ENCODE results near the gene FAM53B. TPM values are rescaled to one million over a fixed set of nuclear protein-coding genes. Genes with fewer than 3 reads are reported as not detected.

FAM53B gene
- total RNA-seq, 4 donors from 2014 or later = 140 to 253 (median 192) TPM

DNA sequence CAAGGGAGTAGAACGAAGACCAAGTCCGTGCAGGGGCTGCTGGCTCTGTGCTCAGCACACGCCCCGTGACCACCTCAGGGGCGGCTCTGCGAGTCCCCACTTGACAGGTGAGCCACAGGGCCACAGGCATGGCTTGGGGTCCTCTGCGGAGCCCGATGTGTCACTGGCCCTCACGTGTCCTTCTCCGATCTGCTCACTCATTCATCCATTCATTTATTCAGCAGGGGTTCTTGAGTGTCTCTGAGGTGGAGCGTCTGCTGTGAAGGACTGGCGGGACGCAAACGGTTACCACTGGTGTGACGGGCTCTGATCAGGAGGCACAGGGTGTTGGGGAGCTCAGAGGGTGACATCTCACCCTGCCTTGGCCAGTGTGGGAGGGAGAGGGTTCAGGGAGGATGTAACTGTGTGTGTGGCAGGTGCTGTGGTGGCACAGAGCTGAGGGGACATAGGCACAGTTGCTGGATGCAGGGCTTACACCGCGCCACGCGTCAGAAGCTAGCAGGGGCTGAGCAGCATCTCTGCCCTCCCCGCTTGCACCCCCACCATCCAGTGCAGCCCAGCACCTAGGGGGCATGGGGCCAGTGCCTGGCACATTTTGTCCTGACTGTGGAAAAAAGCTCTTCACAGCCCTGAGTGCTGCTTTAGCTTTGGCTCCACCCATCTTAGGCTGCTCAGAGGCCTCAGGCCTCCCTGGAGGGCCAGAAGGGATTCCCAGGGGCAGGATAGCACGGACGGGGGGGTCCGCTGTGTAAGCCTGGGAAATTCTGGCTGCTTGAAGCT lies 165.8 kb downstream of the FAM53B start:
- H3K9me3 ChIP-seq = no peaks in the 10 kb centered on the region
- no peak for DNase-seq
- in situ Hi-C loops (cut with MboI; ENCODE audit: low sequenced_read_pairs in 4 of 4) = no loop called here
- no peak overlapping the region for H3K27ac ChIP-seq
- H3K27me3 ChIP-seq = no peaks in the 10 kb centered on the region
- no peaks in the 10 kb centered on the region for H3K4me1 ChIP-seq
- intact Hi-C loops (cut with DNase I; ENCODE audit: low total_unique reads) = no loop called here
- TF ChIP-seq POLR2A (IDR thresholded peaks at IDR 0.05) = no peak
- TF ChIP-seq, protein P1, sequence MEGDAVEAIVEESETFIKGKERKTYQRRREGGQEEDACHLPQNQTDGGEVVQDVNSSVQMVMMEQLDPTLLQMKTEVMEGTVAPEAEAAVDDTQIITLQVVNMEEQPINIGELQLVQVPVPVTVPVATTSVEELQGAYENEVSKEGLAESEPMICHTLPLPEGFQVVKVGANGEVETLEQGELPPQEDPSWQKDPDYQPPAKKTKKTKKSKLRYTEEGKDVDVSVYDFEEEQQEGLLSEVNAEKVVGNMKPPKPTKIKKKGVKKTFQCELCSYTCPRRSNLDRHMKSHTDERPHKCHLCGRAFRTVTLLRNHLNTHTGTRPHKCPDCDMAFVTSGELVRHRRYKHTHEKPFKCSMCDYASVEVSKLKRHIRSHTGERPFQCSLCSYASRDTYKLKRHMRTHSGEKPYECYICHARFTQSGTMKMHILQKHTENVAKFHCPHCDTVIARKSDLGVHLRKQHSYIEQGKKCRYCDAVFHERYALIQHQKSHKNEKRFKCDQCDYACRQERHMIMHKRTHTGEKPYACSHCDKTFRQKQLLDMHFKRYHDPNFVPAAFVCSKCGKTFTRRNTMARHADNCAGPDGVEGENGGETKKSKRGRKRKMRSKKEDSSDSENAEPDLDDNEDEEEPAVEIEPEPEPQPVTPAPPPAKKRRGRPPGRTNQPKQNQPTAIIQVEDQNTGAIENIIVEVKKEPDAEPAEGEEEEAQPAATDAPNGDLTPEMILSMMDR (IDR thresholded peaks at IDR 0.05 in 4 of 5, conservative IDR thresholded peaks at IDR 0.05 in 1 of 5) = no peak
- ATAC-seq = no peak
- no peaks in the 10 kb centered on the region for H3K36me3 ChIP-seq
- no peak overlapping the region for H3K4me3 ChIP-seq

GRCh38 chr10:124577651-124578050 lies 166.5 kb downstream of the FAM53B start:
- no peaks in the 10 kb centered on the region for H3K9me3 ChIP-seq
- ATAC-seq (no peak), DNase-seq (no peak)
- no peak for TF ChIP-seq POLR2A (IDR thresholded peaks at IDR 0.05)
- TF ChIP-seq, protein P1 (IDR thresholded peaks at IDR 0.05 in 4 of 5, conservative IDR thresholded peaks at IDR 0.05 in 1 of 5) = no peak
- H3K4me1 ChIP-seq = no peaks in the 10 kb centered on the region
- H3K4me3 ChIP-seq = no peak overlapping the region
- intact Hi-C loops (cut with DNase I; ENCODE audit: low total_unique reads) (no loop called here), in situ Hi-C loops (cut with MboI; ENCODE audit: low sequenced_read_pairs in 4 of 4) (no loop called here)
- no peak overlapping the region for H3K27ac ChIP-seq
- H3K27me3 ChIP-seq = no peaks in the 10 kb centered on the region
- H3K36me3 ChIP-seq = no peaks in the 10 kb centered on the region

DNA sequence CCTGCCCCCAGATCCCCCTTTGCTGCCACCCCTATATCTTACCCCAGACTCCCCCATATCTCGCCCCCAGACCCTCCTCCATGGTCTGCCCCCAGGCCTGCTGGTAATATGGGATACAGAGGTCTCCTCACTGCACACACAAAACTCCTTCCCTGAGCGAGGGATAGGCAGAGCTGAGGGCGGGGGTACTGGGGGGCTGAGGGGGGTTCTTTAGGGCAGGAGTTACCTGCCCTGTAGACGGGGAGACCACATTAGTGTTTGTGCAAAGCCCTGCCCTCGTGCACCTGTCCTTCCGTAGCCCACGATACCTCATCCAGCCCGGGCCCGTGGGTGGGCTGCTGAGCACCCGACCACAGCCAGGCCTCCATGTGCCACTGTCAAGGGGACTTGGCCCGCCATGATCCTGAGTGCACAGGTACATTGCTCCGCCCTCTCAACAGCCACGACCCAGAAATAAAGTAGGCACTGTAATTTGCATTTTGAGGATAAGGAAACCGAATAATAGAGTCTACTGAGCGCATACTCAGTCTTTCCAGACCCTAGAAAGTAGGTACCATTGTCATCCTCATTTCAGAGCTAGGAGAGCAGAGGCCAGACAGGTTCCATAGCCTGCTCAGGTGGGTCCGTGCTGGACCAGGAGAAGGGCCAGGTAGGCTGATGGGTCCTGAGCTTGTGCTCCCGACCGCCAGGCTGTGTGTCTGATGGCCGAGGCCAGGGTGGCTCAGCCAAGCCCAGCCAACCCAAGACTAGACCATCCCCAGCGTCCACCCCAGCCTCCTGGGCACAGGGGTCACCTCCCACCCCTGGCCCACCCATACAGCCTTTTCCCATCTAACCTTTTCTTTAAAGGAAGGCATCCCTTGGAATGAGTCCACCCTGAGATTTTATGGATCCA lies 167.4 kb downstream of the FAM53B start:
- no peaks in the 10 kb centered on the region for H3K4me1 ChIP-seq
- no peaks in the 10 kb centered on the region for H3K36me3 ChIP-seq
- no peaks in the 10 kb centered on the region for H3K27me3 ChIP-seq
- no peak overlapping the region for H3K4me3 ChIP-seq
- in situ Hi-C loops (cut with MboI; ENCODE audit: low sequenced_read_pairs in 4 of 4) = no loop called here
- TF ChIP-seq, protein P1 (IDR thresholded peaks at IDR 0.05 in 4 of 5, conservative IDR thresholded peaks at IDR 0.05 in 1 of 5) = no peak
- no peak for TF ChIP-seq POLR2A (IDR thresholded peaks at IDR 0.05)
- no peaks in the 10 kb centered on the region for H3K9me3 ChIP-seq
- intact Hi-C loops (cut with DNase I; ENCODE audit: low total_unique reads) = no loop called here
- ATAC-seq (no peak), DNase-seq (no peak)
- no peak overlapping the region for H3K27ac ChIP-seq

DNA sequence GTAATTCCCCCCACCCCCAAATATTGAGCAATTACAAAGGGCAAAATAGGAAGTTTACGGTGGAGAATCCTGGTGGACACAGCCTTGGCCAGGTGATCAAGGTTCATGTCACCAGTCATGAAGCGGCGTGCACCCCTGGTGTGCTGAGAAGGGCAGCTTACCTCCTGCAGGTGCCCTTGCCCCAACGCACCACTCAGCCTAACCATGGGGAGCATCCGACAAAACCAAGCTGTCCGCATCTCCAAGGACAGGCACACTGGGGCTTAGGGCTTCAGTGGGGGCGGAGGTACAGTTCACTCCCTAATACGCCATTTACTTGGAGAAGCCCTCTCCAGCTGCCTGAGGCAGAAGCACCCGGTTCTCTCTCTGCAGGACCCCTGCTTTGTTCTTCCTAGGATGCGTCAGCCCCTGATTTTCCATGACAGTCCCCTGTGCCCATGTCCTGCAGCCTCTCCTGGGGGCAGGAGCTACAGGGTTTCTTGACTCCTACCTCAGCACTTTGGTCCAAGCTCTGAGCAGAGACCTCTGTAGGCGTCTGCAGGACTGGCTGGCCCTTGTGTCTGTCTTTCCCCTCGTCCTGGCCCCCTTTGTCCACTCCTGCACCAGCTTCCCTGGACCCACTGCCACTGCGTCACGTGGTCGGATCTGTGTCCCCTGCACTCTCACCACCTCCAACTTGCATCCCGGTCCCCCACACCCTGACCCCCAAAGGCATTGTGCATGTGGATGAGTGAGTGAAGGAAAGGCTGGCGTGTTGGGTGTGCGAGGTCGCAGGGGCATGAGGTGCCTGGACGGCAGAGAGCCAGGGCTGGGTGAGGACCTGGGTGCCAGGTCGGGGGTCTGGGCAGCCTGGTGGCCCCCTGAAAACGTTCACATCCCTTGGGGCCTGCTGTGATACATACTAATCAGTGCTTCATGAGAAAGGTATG lies 168.8 kb downstream of the FAM53B start:
- ATAC-seq (no peak), DNase-seq (no peak)
- intact Hi-C loops (cut with DNase I; ENCODE audit: low total_unique reads) (no loop called here), in situ Hi-C loops (cut with MboI; ENCODE audit: low sequenced_read_pairs in 4 of 4) (no loop called here)
- Histone ChIP-seq H3K36me3 (no peaks in the 10 kb centered on the region), H3K27ac (no peak overlapping the region), H3K9me3 (no peaks in the 10 kb centered on the region), H3K4me3 (no peak overlapping the region), H3K27me3 (no peaks in the 10 kb centered on the region), H3K4me1 (no peaks in the 10 kb centered on the region)
- TF ChIP-seq POLR2A (IDR thresholded peaks at IDR 0.05) = no peak
- TF ChIP-seq, protein P1 (IDR thresholded peaks at IDR 0.05 in 4 of 5, conservative IDR thresholded peaks at IDR 0.05 in 1 of 5) = no peak

Measured in gastrocnemius medialis (tissue), 4 donors.